ENCODE results near the gene ETS2.
"Not testable (repeated sequence)": the region's sequence is repeated elsewhere in the genome, so short reads cannot be mapped to it uniquely, and the experiment has no call there.

ETS2 gene

DNA sequence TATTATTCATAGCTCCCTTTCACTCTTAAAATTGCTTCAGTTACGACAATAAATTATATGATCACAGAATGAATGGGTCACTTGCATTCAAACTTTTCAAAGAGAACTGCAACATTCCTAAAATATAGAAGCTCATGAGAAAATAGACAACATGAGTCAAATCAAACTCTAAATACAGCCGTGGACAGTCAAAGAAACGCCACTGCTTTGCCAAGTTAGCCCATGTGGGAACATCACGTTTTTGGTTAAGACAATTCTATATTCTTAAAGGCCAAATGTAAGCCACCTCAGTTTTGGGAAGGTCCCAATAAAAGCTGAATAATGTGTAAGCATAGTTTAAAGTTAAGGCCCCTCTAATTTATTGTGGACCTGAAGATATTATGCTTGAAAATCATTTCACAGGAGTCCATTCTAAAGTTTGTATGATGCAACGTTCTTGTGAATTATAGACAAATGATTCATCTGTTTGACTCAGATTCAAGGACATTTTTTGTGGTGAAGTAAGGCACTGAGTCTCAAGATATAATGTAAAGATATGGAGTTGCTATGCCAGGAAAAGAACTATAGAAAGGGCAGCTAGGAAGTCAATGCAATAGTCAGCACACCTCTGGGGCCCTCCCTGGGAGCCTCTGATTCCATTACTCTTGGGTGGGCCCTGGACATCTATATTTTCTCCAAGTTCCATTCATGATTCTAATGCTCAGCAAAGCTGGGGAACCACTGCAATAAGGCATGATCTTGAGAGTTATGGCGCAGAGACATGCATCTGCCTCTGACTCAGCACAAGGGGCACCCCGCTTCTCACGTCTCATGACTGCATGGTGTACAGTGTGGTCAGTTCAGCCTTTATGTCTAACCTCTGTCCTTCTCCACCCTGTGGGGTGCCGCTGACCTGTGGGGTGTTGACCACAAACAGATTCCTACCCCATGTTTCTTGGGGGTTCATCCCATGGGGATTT lies 33.9 kb downstream of the ETS2 start:
- no peak for DNase-seq

DNA sequence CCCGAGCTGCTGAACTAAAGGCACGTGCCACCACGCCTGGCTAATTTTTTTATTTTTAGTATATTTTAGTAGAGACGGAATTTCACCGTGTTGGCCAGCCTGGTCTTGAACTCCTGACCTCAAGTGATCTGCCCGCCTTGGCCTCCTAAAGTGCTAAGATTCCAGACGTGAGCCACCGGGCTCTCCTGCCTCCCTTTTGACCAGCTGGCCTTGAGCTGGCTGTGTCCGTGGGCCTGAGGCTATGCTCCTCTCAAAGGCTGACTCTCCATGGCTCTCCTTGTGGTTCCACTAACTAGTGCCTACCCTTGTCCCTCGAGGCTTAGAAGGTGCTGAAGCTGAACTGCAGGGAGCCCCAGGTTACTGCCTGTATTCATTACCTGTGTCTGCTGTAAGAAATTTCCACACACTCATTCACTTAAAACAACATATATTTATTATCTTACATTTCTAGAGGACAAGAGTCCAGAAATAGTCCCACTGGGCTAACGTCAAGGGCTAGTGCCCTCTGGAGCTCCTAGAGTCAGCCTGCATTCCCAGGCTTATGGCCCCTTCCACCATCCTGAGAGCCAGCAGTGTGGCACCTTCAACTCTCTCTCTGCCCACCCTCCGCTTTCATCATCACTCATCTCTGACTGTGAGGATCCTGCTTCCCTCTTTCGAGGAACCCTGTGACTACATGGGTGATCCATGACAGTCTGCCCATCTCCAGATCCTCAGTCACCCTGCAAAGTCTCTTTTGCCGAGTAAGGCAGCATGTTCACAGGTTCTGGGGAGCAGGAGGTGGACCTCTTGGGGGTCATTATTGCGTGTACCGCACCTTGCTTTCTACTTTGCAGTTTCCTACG lies 34.9 kb downstream of the ETS2 start:
- no peak for DNase-seq

DNA sequence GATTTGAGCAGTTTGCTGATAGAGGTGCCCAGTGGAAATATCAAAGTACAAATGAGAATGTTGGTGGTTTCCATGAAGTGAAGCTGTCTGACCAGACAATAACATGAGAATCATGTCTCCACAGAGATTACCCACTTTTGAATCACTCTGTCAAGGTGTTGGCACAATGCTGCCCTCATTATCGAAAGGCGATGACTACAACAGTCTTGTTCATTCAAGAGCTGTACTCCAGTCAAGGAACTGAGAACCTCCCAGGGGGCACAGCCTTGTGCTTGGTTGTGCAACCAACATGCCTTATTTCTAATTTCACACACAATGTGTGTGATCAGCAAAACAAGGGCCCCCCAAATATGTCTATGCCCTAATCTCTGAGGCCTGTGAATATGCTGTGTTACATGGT lies 35.7 kb downstream of the ETS2 start:
- DNase-seq: no peak

DNA sequence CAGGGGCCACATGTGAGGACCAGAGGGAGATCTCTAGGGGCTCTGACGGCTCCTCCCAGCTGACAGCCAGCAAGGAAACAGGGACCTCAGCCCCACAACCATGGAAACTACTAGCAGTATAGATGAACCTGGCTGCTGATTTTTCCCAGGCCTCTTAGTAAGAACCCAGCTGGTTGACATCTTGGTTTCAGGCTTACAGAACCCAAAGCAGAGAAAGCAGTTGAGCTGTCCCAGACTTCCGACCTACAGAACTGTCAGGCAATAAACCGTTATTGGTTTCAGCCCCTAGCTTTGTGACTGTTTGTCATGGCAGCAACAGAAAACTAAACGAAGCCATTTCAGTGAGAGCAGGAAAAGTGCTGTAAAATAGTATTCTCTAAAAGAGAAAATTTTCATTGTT lies 36.4 kb downstream of the ETS2 start:
- DNase-seq: no peak

DNA sequence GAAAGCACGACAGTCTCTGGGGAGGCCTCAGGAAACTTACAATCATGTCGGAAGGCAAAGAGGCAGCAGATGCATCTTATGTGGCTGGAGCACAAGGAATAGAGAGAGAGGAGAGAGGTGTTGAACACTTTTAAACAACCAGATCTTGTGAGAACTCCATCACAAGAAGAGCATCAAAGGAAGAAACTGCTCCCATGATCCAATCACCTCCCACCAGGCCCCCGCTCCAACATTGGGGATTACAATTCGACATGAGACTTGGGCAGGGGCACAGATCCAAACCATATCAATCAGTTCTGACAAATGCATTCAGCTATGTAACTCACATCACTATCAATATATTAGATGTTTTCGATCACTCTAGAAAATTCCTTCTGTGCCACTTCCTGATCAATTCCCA lies 37.6 kb downstream of the ETS2 start:
- DNase-seq: no peak

DNA sequence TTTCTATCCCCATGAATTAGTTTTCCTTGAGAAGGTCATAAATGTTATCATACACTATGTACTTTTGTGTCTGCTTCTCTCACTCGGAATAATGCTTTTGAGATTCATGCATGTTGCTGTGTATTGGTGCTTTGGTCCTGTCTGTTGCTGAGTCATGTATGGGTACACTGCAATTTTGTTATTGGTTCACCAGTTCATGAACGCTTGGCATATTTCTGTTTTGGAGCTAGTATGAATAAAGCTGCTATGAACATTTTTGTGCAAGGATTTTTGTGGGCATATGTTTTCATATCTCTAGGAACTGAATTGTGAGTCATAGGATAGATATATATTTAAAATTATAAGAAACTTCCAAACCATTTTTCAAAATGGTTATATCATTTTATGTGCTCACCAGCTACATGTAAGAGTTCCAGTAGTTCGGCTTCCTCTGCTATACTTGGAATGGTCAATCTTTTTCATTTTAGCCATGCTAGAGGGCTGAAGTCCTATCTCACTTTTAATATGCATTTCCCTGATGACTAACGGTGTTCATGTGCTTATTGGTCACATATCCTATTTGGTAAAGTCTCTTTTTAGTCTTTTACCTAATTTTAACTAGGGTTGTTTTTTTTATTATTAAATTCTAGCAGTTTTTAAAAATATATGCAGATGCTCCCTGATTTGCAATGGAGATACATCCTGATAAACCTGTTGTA lies 38.2 kb downstream of the ETS2 start:
- DNase-seq: no peak

DNA sequence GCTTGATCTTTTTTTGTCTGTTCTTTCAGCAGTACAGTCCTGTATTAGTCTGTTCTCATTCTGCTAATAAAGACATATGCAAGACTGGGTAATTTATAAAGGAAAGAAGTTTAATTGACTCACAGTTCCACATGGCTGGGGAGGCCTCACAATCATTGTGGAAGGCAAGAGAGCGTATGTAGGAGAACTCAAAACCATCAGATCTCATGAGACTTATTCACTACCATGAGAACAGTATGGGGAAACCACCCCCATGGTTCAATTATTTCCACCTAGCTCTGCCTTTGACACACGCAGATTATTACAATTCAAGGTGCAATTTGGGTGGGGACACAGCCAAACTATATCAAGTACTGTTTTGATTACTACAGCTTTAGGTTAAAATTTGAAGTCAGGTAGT lies 39.6 kb downstream of the ETS2 start:
- not testable (repeated sequence) for DNase-seq

DNA sequence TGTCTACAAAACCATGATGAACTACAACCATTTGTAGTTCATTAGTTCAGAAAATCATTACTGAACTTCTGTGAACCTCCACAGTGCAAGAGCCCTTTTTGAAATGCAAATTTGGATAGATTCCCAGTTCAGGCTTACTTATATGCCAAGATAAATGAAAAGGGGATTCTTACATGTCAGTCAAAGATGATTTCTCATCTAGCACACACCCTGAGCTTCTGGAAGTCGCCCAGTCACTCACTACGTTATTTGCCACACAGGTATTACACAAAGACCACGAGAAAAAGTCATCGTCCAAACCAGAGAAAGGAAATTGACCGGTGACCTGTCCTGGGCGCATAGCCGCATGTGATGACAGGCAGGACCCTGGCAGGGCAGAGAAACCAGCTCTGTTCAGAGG lies 41.8 kb downstream of the ETS2 start:
- DNase-seq: no peak

DNA sequence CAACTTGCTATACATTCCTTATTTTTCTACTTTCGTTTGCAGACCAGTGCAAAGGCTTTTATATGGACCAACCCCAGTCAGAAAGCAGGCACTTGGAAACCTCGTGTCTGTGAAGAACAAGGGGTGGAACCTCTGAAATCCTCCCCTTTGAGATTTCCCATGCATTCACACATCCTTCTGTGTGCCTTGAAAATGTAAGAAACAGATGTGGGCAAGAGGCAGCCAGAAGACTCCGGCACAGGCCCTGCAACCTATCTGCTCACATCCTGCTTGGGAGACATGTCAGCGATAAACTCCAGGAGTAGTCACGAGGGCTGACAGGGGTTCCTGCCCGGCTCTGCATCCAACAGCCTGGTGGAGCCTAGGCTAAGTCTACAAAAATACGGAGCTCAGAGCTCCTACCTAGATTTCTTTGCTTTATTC lies 42.5 kb downstream of the ETS2 start:
- no peak for DNase-seq

DNA sequence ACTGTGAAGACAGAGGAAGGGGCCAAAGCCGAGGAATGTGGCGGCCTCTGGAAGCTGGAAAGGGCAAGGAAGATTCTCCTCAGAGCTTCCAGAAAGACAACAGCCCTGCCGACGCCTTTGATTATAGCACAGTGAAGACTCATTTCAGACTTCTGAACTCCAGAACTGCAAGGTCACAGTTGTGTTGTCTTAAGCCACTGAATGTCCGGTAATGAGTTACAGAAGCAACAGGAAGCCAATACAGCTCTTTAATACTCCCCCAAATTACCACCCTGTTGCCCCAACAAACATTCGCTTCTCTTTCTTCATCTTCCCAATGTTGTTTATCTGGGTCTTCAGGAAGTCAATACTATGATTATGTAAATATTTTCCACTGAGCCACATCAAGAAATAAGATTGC lies 44.0 kb downstream of the ETS2 start:
- no peak for DNase-seq

DNA sequence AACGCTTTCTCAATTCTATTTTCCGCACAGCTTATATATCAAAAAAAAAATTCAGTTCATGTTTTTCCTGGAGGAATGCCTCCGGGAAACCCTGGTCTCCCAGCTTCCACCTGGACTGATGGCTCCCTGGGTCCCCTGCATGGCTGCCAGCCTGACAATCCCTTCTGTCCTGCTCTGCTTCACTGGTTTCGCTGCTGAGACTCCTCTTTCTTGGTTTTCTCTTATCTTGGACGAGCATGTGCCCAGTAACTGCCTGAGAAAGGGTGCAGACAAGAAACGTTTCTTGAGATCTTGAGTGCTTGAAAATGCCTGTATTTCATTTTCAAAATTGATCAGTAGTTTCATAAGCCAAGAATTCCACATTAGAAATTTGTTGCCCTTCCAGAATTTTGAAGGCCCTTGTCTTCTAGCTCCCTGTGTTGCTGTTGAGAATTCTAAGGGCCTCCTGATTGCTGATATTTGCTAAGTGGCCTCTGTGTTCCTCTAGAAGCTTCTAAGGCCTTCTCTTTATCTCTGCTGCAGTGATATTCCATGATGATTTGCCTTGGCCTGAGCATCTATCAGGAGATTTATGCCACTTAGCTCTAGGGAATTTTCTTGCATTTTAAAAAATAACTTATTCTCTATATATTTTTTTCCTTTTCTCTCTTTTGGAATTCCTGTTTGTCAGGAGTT lies 44.7 kb downstream of the ETS2 start:
- DNase-seq: no peak

DNA sequence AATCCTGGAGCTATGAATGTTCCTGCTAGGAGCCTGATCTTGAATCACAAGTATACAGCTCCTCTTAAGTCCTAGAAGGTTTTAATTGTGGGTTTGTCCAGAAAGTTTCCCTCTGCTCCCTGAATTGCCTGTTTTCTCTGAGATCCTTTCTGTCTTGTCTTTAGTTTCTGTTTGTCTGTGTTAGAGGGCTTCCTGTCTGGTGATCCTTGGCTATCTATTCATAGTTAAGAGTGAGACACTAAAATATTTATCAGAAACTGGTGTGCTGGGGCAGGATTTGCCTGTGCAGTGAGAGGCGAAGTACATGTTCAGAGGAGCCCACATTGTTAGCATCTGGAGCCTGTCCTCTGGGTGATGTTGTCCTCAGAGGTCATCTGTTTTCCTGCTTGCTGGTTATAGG lies 45.4 kb downstream of the ETS2 start:
- DNase-seq: no peak

DNA sequence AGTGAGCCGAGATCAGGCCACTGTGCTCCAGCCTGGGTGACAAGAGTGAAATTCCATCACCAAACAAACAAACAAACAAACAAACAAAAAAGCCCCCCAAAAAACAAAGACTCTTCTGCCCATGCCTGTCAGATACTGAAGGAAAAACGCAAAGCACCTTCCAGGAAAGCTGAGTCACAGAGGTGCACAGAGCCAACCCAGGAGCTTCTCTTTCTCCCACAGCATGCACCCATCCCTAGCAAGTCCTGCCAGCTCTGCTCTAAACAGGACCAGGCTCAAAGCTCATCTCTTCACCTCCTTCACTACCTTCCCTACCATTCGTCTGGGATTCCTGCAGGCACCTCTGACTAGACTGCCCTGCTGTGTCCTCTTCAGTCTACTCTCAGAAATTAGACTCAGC lies 46.5 kb downstream of the ETS2 start:
- DNase-seq: no peak

DNA sequence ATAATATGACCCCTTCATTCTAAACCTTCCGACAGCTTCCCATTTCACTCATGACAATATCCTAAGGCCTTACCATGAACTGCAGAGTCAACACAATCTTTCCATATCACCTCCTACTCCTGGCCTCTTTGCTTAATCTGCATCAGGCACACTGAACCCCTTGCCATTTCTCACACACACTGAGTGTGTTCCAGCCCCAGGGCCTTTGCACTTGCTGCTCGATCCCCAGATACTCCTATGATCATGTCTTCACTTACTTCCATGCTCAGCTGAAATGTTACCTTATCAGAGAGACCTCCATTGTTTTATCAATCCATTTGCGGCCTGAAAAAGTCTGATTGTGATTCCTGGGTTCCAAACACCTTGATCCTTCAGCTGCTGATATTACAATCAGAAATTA lies 47.0 kb downstream of the ETS2 start:
- no peak for DNase-seq

DNA sequence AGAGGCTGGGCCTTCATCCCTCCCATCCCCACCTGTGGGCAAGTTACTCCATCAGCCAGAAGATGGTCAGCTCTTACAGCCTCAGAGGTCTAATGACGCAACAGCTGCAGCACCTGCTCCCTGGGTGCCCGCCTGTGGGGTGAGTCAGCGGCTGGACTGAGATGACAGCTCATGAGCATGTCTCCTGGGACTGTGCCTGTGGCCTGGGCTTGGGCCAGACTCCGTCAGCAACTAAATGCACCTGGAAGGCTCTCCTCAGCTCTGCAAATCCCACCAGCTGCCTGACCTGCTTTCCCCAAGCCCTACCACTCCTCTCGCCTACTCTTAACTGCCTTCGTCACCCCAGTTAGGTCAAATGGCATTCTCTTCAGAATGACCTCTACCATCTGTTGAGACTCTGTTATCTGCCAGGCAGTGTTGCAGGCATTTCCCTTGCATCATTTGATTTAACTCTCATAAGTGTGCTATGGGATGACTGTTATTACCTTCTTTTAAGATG lies 47.7 kb downstream of the ETS2 start:
- no peak for DNase-seq

DNA sequence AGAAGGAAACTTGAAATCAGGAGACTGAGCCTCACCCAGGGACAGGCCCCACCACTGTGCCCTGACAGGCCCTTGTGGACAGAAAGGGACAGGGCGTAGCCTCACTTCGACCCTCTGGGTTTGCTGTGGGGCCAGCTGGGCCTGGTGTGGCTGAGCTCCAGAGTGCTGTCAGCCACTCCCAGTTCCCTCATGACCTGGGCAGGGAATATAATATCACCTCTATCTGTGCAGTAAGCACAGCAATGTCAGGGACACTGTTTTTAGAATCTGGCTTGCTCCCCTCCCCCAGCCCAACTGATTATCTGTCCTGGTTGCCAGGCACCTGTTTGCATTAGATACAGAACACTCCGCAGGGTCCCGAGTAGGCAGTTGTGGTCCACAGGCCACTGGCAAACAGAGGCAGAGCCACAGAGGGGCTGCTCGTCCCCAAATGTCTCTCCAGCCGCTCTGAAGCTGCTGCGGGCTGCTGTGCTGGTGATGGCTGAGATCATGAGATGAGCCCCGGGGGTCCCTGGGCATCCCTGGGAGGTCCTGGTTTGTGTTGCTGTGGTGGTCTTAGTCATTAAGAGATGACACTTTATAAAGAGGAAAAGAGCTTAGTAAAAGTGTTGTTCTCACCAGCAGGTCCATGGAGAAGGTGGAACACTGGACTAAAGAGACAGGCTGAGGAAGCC lies 51.6 kb downstream of the ETS2 start:
- DNase-seq: no peak

DNA sequence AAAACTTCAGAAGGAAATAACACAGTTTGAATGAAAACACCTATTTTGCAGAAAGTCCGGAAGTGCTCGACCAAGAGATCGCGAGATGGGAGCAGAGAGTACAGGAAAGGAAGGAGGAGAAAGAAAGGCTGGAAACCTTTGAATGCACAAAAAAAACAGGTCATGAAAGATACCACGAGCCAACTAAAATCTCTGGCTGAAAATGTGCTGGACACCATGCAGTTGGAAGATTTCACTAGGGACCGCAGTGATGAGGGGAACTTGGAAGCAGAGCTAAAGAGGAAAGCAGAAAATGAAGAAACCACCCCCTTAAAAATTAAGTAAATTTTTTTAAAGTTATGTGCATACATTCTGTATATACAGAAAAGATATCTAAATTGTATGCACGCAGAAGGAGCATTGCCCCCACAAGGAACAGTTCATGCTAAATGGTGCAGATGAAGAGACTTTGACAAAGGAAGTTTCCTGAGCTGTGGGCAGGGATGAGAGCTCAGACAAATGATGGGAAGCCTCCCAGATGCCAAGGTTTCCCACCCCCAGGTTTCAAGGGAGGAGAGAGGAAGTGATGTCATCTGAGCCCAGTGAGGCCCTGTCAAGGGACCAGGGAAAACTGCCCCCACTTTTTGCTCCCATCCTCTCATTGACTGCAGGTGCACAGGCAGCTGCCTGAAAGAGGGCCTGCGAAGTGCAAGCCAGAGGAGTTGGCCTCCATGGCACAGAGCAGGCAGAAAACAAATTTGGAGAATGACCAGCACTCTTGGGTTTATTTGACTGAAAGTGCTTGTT lies 52.5 kb downstream of the ETS2 start:
- DNase-seq: no peak

DNA sequence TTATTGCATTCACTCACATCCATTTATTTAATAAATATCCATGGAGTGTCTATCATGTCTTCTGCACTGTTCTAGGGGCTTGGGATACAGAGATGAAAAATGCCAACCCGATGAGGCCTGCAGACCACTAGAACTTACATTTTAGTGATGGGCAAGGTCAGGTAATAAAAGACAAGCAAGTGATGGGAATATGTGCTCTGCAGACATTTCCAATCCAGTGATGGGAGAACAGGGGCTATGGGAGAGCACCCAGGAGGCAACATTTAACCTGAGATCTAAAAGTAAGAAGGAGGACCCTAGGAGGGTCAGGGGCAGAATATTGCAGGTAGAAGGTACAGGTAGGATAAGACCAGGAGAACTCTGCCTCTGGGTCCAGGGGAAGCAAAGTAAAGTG lies 53.1 kb downstream of the ETS2 start:
- DNase-seq: no peak

DNA sequence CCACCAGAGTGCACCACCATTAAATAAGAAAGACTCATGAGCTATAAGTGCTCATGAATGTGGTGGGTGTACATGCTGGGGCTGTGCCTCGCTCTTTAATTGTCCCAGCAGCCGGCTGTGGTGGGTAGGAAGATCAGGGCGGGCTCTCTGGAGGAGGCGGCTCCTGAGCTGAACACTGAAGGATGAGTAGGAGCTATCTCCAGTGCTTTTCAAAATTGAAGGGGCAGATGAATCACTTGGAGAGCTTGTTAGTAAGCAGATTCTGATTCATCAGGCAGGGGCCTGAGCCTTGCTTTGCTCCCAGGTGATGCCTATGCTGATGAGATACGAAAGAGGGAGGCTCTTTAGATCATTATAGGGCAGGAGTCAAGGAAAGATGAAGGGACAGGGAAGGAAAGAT lies 54.1 kb downstream of the ETS2 start:
- no peak for DNase-seq

DNA sequence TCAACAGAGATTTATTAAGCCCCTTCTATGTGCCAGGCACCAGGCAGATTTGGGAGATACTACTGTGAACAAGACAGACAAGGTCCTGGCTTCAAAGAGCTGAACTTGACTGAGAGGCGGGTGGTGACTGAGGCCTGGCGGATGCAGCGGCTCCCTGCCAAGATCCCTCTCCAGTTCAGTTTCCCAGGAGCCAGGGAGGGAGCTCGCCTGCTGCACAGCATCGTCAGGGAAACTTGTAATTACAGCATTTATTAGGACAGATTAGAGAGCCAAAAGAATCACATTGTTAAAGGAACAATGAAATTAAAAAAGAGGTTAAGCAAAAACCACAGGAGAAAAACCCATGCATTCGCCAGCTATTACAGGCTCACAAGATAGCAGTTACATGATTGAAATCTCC lies 55.3 kb downstream of the ETS2 start:
- no peak for DNase-seq

DNA sequence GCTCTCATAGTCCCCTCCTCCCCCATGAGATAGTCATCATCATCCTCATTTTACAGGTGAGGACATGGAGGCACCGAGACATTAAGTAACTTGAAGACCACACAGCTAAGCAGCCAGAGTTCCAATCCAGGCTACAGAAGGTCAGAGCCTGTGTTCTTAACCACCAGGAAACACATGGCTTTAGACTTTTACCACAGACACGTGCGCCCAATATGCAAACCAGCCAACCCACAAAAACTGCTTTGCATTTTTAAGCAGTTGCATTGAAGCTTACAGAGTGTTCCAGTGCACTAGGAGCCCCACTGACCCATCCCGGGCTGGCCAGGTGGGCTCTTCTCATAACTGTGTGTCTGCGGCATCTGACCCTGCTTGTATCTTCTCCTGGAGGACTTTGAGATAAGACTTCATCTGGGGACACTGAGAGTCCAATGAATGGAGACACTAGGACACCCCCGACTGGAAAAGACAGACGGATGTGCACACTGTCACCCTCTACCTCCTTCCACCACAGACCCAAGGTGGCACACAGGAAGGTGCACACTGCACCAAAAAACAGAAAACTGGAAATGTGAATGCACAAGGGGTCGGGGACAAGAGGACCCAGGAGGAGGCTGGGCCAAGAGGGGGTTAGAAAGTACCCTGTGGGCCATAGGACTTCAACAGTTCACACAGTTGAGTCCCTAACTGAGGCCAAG lies 56.4 kb downstream of the ETS2 start:
- no peak for DNase-seq

Measured in NCI-H2171 treated with DMSO at 0.1 percent for 48 hours (cell line).